MCF 10A (cell line): ENCODE measurements around the gene WDR83. TPM values are rescaled to one million over a fixed set of nuclear protein-coding genes. Genes with fewer than 3 reads are reported as not detected.

Experiments used
- BruUV-seq: library from RNA; stranded (reverse); fragments of 400-500 nt; replicated peaks from 2 replicates; lab custom pipeline; 2021; lab: Mats Ljungman, UMichigan
- CTCF ChIA-PET: fragments of 300-600 bp; sonication (Branson Sonifier 250); formaldehyde crosslinking; extraction: SDS; loops from one replicate; lab custom pipeline; 2021; ENCODE audit warnings: antibody characterized with exemption, inconsistent platforms; lab: Yijun Ruan, JAX
- POLR2A ChIA-PET: fragments of 300-600, 350-650 bp; sonication (Branson Sonifier 250); formaldehyde crosslinking; extraction: SDS; loops from one replicate; lab custom pipeline; 2020; ENCODE audit warnings: antibody characterized with exemption, inconsistent platforms; lab: Yijun Ruan, JAX
- DNase-seq: peaks from one replicate; pipeline ENCODE4 v3.0.0-alpha.2; 2018; ENCODE audit not compliant: unreplicated experiment
- H3K27ac Mint-ChIP-seq: one replicate; pipeline ENCODE4 v1.8.0; 2022; ENCODE audit warnings: mild to moderate bottlenecking, low read depth, mixed read lengths; ENCODE audit not compliant: unreplicated experiment
- H3K27me3 Mint-ChIP-seq: one replicate; pipeline ENCODE4 v1.8.0; 2022; ENCODE audit warnings: mixed read lengths; ENCODE audit not compliant: insufficient read depth, unreplicated experiment
- H3K36me3 Mint-ChIP-seq: one replicate; pipeline ENCODE4 v1.8.0; 2022; ENCODE audit warnings: mild to moderate bottlenecking, moderate library complexity, mixed read lengths; ENCODE audit not compliant: insufficient read depth, unreplicated experiment
- H3K4me1 Mint-ChIP-seq: one replicate; pipeline ENCODE4 v1.8.0; 2022; ENCODE audit warnings: mixed read lengths; ENCODE audit not compliant: insufficient read depth, unreplicated experiment
- H3K4me3 Mint-ChIP-seq: one replicate; pipeline ENCODE4 v1.8.0; 2022; ENCODE audit warnings: mild to moderate bottlenecking, moderate library complexity, mixed read lengths; ENCODE audit not compliant: unreplicated experiment
- H3K9me3 Mint-ChIP-seq: one replicate; pipeline ENCODE4 v1.8.0; 2022; ENCODE audit warnings: mixed read lengths; ENCODE audit not compliant: unreplicated experiment
- intact Hi-C: fragments of 100-400 bp; cut with micrococcal nuclease; formaldehyde crosslinking; loops from 2 replicates; pipeline ENCODE4 v1.14.1; 2022
- total RNA-seq: library from RNA; stranded (reverse); gene quantifications from 2 replicates; pipeline ENCODE4 v1.2.3, GENCODE V29; 2022
- TF ChIP-seq, protein P1 (sequence below): fragments of 200-600 bp; IDR thresholded peaks from one replicate; pipeline ENCODE4 v1.8.0; 2022; ENCODE audit warnings: antibody characterized with exemption, mild to moderate bottlenecking; ENCODE audit not compliant: unreplicated experiment

WDR83 gene
- total RNA-seq, 1 experiment from 2014 or later: 11.7 TPM

DNA sequence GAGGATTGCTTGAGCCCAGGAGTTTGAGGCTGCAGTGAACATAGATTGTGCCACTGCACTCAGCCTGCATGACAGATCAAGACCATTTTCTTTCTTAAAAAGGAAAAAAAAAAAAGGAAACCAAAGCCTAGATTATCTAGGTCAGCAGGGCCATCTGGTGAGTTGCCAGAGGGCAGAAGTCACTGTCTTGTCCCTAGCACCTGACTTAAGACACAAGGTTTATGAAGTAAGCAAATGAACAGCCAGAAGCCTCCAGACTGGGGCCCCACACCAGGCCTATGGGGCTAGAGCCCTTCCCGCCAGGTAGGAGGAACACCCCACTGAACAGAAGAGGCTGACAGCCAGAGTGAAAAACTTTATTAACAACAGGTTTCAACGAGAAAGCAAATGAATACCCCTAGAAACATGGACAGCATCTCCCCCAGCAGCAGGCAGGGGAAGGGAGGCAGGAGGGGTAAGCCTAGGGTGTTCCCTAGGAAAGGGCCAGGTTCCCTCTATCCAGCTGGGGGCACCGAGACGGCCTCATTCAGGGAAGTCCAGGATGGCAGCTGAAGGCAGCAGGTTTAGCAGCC, 1.2 kb downstream of the WDR83 start:
- CTCF ChIA-PET: interaction anchor here (0.6 to 0.8 kb wide), 2 partner anchors 95 to 721 kb away, joined by 3 read pairs; no protein-coding TSS in a partner anchor
- intact Hi-C loops: loop anchor here (2.0 to 10.0 kb wide), 2 partner anchors 57 to 503 kb away; partner anchors contain the start of genes ZNF136, ZNF490 and ZNF791
- BruUV-seq: no TSS peak

DNA sequence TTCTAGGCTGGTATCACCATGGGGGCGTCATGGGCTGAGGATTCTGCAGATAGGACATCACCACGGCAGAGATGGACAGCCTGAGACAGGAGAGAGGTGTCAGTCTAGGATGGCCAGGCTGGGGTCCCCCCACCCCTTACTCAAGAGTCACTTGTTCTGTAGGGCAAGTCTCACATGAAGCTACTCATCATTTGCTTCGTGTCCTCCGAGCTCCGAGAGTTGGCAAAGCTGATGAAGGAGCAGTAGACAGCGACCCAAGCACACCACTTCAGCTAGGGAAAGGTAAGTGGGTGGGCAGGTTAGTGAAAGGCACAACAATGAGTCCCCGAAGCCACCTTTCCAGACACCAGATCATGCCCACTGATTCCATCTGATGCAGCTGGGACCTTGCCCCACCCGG, 1.7 kb downstream of the WDR83 start:
- BruUV-seq: no TSS peak
- ChIA-PET CTCF (interaction anchor here (0.6 kb wide), 2 partner anchors 103 to 721 kb away, joined by 3 to 4 read pairs; no protein-coding TSS in a partner anchor), POLR2A (interaction anchor here (0.6 to 3.2 kb wide), 11 partner anchors 9 to 134 kb away, joined by 3 to 40 read pairs (median 5); partner anchors contain the start of genes DHPS, FBXW9, TNPO2 and TRIR)
- peaks cover 7% of the 10 kb centered on the region for H3K4me1 Mint-ChIP-seq
- H3K27ac Mint-ChIP-seq: peak overlapping the region; percentile 100
- H3K4me3 Mint-ChIP-seq: peak overlapping the region; percentile 92
- H3K27me3 Mint-ChIP-seq: no peaks in the 10 kb centered on the region
- no peak for DNase-seq
- H3K36me3 Mint-ChIP-seq: peaks cover 47% of the 10 kb centered on the region
- intact Hi-C loops: loop anchor here (2.0 to 10.0 kb wide), 2 partner anchors 58 to 504 kb away; partner anchors contain the start of genes ZNF136, ZNF490 and ZNF791
- TF ChIP-seq, protein P1, sequence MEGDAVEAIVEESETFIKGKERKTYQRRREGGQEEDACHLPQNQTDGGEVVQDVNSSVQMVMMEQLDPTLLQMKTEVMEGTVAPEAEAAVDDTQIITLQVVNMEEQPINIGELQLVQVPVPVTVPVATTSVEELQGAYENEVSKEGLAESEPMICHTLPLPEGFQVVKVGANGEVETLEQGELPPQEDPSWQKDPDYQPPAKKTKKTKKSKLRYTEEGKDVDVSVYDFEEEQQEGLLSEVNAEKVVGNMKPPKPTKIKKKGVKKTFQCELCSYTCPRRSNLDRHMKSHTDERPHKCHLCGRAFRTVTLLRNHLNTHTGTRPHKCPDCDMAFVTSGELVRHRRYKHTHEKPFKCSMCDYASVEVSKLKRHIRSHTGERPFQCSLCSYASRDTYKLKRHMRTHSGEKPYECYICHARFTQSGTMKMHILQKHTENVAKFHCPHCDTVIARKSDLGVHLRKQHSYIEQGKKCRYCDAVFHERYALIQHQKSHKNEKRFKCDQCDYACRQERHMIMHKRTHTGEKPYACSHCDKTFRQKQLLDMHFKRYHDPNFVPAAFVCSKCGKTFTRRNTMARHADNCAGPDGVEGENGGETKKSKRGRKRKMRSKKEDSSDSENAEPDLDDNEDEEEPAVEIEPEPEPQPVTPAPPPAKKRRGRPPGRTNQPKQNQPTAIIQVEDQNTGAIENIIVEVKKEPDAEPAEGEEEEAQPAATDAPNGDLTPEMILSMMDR: no peak
- no peaks in the 10 kb centered on the region for H3K9me3 Mint-ChIP-seq

More for the DNA sequence above, 1.2 kb downstream of the WDR83 start:
- Mint-ChIP-seq H3K27ac (peak overlapping the region; percentile 100), H3K4me3 (peak overlapping the region; percentile 92), H3K4me1 (peaks cover 7% of the 10 kb centered on the region), H3K36me3 (peaks cover 48% of the 10 kb centered on the region), H3K9me3 (no peaks in the 10 kb centered on the region), H3K27me3 (no peaks in the 10 kb centered on the region)
- DNase-seq: no peak
- TF ChIP-seq, protein P1: no peak
- POLR2A ChIA-PET: interaction anchor here (0.6 to 3.2 kb wide), 9 partner anchors 9 to 121 kb away, joined by 3 to 40 read pairs (median 7); partner anchors contain the start of genes DHPS, FBXW9, TNPO2 and ZNF490

- CTCF ChIA-PET: interaction anchor here (0.6 kb wide), 1 partner anchor 103 kb away, joined by 4 read pairs; no protein-coding TSS in a partner anchor
- TF ChIP-seq, protein P1: no peak
- intact Hi-C loops: loop anchor here (2.0 to 10.0 kb wide), 2 partner anchors 58 to 504 kb away; partner anchors contain the start of genes ZNF136, ZNF490 and ZNF791
- TSS peak; percentile 74 for BruUV-seq
- DNase-seq: peak; percentile 62
- Mint-ChIP-seq H3K27ac (peak overlapping the region; percentile 100), H3K36me3 (peaks cover 46% of the 10 kb centered on the region), H3K27me3 (no peaks in the 10 kb centered on the region), H3K9me3 (no peaks in the 10 kb centered on the region), H3K4me3 (peak overlapping the region; percentile 92), H3K4me1 (peaks cover 7% of the 10 kb centered on the region)
- POLR2A ChIA-PET: interaction anchor here (0.7 to 3.2 kb wide), 17 partner anchors 9 to 1583 kb away, joined by 3 to 40 read pairs (median 5); partner anchors contain the start of genes DHPS, FBXW9, JUNB and TNPO2
Measured at GRCh38 chr19:12668932-12669269, 2.3 kb downstream of the WDR83 start.
